Tibial nerve (tissue), 4 donors: ENCODE results near the gene TRAP1. TPM values are rescaled to one million over a fixed set of nuclear protein-coding genes. Genes with fewer than 3 reads are reported as not detected.

Experiments
- DNase-seq, 2 donors: peaks; one replicate each; pipeline ENCODE4 v3.0.0-alpha.2; 2019; ENCODE audit warnings: low spot score in 2 of 2
- H3K27ac ChIP-seq, 4 donors: fragments of 200-600 bp; sonication (generic) in 3 of 4; one replicate each; pipeline ENCODE4 v1.5.1; 2017 to 2019; ENCODE audit warnings: mild to moderate bottlenecking in 1 of 4
- H3K27me3 ChIP-seq, 2 donors: fragments of 200-600 bp; sonication (generic) in 1 of 2; one replicate each; pipeline versions ENCODE4 v1.5.1 to v1.6.0; 2017 to 2019
- H3K36me3 ChIP-seq, 3 donors: fragments of 200-600 bp; sonication (generic); one replicate each; pipeline ENCODE4 v1.5.1; 2018 to 2019
- H3K4me1 ChIP-seq, 4 donors: fragments of 200-600 bp; sonication (generic) in 3 of 4; one replicate each; pipeline ENCODE4 v1.5.1; 2017 to 2019
- H3K4me3 ChIP-seq, 4 donors: fragments of 200-600 bp; sonication (generic) in 3 of 4; one replicate each; pipeline ENCODE4 v1.5.1; 2017 to 2019; ENCODE audit warnings: mild to moderate bottlenecking in 1 of 4, moderate library complexity in 1 of 4
- H3K9me3 ChIP-seq, 4 donors: fragments of 200-600 bp; sonication (generic) in 3 of 4; one replicate each; pipeline ENCODE4 v1.5.1; 2017 to 2019
- EP300 ChIP-seq, 2 donors: sonication (generic); formaldehyde crosslinking; IDR thresholded peaks; one replicate each; pipeline ENCODE4 v1.6.1; 2017; ENCODE audit warnings: antibody characterized with exemption in 2 of 2, mild to moderate bottlenecking in 1 of 2
- POLR2A ChIP-seq, 2 donors: fragments of 450-650 bp; IDR thresholded peaks; one replicate each; pipeline ENCODE4 v1.6.1; 2017; ENCODE audit warnings: antibody characterized with exemption in 2 of 2, mild to moderate bottlenecking in 2 of 2, moderate library complexity in 2 of 2
- WGBS, 2 donors: methylation state at CpG; one replicate each; pipeline ENCODE4 v1.1.5; 2018; 5-methylcytosine and 5-hydroxymethylcytosine counted together
- total RNA-seq, 4 donors: library from RNA; depleted of rRNA; stranded (reverse); fragments of >200 nt; gene quantifications; one replicate each; pipeline ENCODE4 v1.1.0, GENCODE V29; 2016
- TF ChIP-seq, protein P1 (sequence below), 5 experiments: fragments of 200-600 bp in 3 of 5; fragments of 450-650 bp in 2 of 5; sonication (generic) in 3 of 5; IDR thresholded peaks; one replicate each; pipeline ENCODE4 v1.5.1; 2016 to 2019; ENCODE audit warnings: antibody characterized with exemption in 5 of 5, mild to moderate bottlenecking in 3 of 5, moderate library complexity in 2 of 5

The TRAP1 gene
- total RNA-seq, 4 donors from 2014 or later: 61.6 to 146 (median 74.2) TPM

DNA sequence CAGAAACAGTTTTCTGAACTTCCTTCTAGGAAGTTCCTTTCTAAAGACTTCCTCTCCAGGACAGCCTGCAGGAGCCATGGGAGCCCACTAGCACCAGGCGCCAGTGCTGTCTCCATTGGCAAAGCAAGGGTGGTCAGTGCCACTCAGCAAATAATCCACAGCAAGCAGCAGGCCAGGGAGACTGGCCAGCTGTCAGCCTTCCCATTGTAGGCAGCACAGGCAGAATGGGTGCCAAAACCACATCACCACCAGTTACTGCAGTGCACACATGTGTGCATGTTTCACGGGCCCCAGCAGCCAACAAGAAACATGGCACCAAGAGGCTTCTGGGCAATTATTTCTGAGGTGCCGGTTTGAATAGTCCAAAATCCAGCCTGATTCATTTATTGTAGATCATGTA, 36.1 kb downstream of the TRAP1 start:
- H3K27me3 ChIP-seq: no peaks in the 10 kb centered on the region
- no peaks in the 10 kb centered on the region for H3K4me1 ChIP-seq
- peaks cover 0 to 96% (median 8%) of the 10 kb centered on the region in 3 donors for H3K36me3 ChIP-seq
- WGBS, 2 donors: 86 to 88% methylated on average over 3 of the region's 3 CpGs
- DNase-seq: no peak
- TF ChIP-seq EP300 (IDR thresholded peaks at IDR 0.05) (no peak), POLR2A (IDR thresholded peaks at IDR 0.05) (no peak)
- TF ChIP-seq, protein P1, sequence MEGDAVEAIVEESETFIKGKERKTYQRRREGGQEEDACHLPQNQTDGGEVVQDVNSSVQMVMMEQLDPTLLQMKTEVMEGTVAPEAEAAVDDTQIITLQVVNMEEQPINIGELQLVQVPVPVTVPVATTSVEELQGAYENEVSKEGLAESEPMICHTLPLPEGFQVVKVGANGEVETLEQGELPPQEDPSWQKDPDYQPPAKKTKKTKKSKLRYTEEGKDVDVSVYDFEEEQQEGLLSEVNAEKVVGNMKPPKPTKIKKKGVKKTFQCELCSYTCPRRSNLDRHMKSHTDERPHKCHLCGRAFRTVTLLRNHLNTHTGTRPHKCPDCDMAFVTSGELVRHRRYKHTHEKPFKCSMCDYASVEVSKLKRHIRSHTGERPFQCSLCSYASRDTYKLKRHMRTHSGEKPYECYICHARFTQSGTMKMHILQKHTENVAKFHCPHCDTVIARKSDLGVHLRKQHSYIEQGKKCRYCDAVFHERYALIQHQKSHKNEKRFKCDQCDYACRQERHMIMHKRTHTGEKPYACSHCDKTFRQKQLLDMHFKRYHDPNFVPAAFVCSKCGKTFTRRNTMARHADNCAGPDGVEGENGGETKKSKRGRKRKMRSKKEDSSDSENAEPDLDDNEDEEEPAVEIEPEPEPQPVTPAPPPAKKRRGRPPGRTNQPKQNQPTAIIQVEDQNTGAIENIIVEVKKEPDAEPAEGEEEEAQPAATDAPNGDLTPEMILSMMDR (IDR thresholded peaks at IDR 0.05): no peak
- H3K4me3 ChIP-seq: no peak overlapping the region
- no peak overlapping the region for H3K27ac ChIP-seq
- H3K9me3 ChIP-seq: no peaks in the 10 kb centered on the region

DNA sequence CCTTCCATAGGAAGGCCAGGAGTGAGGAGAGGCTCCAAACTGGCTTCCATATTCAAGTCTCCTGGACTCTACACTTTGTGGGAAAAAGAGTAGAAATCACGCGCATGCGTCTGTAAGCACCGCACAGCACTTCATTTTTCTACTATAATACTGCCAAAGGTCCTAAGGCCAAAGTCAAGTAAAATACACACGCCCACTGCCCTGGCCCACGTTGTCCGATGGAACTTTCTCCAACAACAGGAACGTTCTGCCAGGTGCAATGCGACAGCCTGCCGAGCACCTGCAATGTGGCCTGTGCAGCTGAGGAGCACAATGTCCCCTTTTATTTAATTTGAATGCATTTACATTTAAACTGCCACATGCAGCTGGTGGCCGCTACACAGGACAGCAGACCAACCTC, 39.3 kb downstream of the TRAP1 start:
- TF ChIP-seq EP300 (IDR thresholded peaks at IDR 0.05) (no peak), POLR2A (IDR thresholded peaks at IDR 0.05) (no peak)
- TF ChIP-seq, protein P1 (IDR thresholded peaks at IDR 0.05): no peak
- DNase-seq: no peak

DNA sequence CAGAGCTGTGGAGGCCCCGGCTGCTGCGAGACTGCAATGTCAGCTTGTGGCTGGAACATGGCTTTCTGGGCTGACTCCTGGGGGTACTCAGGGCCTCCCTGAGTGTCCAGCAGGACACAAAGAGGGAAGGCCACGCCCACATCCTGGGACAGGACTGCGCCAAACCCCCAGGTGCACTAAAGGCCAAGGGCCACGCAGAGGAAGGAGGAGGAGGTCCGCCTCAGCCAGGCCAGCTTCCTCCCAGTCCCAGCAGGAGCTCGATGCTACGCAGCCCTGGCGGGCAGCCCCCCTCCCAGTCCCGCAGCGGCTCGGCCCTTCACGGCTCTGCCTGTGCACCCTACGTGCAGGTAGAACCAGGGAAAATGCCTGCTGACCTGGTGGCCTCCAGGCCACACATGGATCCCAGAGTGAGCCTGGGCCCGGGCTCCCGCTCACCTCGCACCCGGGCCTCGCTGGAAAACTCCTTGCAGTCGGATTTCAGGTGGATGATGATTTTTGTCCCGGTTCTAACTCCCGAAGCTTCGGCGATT, 41.7 kb downstream of the TRAP1 start:
- 83 to 92% methylated on average over 24 of the region's 24 CpGs for WGBS, 2 donors
- no peak overlapping the region for H3K4me3 ChIP-seq
- H3K36me3 ChIP-seq: peaks cover 0 to 99% (median 5%) of the 10 kb centered on the region in 3 donors
- no peaks in the 10 kb centered on the region for H3K27me3 ChIP-seq
- TF ChIP-seq POLR2A (IDR thresholded peaks at IDR 0.05) (no peak), EP300 (IDR thresholded peaks at IDR 0.05) (no peak)
- TF ChIP-seq, protein P1 (IDR thresholded peaks at IDR 0.05): no peak
- no peaks in the 10 kb centered on the region for H3K4me1 ChIP-seq
- H3K27ac ChIP-seq: no peak overlapping the region
- H3K9me3 ChIP-seq: no peaks in the 10 kb centered on the region
- no peak for DNase-seq

More for the DNA sequence above, 39.3 kb downstream of the TRAP1 start:
- Histone ChIP-seq H3K36me3 (peaks cover 0 to 97% (median 0%) of the 10 kb centered on the region in 3 donors), H3K27me3 (no peaks in the 10 kb centered on the region), H3K4me1 (no peaks in the 10 kb centered on the region), H3K27ac (no peak overlapping the region), H3K9me3 (no peaks in the 10 kb centered on the region), H3K4me3 (no peak overlapping the region)
- WGBS, 2 donors: 85 to 90% methylated on average over 11 of the region's 11 CpGs

DNA sequence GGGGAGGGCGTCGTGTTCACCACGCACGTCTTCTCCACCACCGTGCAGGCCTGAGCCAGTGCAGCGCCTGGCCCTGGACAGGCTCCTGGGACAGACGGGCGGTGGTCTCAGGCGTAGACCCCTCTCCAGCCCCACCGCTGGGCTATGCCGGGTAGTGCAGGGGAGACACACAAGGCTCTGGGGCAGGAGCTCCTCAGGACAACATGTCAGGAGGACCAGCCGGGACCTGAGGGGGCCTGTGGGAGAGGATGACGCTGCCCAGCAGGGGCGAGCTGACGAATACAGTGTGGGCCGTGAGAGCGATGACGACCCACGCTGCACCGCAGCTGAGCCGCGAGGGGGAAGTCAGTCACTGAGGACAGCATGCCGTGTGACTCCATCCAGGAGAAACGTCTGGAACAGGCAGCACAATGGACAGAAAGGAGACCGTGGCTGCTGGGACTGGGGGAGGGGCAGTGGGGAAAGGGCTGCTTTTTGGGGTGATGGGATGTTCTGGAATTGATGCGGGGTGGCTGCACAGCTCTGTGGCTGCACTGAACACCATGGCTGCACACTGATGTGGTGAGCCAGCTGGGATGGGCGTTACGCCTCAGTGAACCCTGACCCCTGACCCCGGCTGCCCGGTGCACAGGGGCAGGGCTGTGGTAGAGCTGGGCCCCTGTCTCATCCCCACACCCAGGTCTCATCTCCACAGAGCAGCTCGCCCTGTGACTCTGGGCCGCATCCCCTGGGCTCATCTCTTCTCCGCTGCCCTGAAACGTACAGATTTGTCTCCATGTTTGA, 42.6 kb downstream of the TRAP1 start:
- no peaks in the 10 kb centered on the region for H3K9me3 ChIP-seq
- peaks cover 0 to 96% (median 5%) of the 10 kb centered on the region in 3 donors for H3K36me3 ChIP-seq
- no peaks in the 10 kb centered on the region for H3K4me1 ChIP-seq
- TF ChIP-seq, protein P1 (IDR thresholded peaks at IDR 0.05): no peak
- TF ChIP-seq EP300 (IDR thresholded peaks at IDR 0.05): no peak
- no peak for TF ChIP-seq POLR2A (IDR thresholded peaks at IDR 0.05)
- WGBS, 2 donors: 90 to 93% methylated on average over 30 to 33 of the region's 34 CpGs
- no peak overlapping the region for H3K4me3 ChIP-seq
- H3K27ac ChIP-seq: no peak overlapping the region
- H3K27me3 ChIP-seq: no peaks in the 10 kb centered on the region
- DNase-seq: no peak

DNA sequence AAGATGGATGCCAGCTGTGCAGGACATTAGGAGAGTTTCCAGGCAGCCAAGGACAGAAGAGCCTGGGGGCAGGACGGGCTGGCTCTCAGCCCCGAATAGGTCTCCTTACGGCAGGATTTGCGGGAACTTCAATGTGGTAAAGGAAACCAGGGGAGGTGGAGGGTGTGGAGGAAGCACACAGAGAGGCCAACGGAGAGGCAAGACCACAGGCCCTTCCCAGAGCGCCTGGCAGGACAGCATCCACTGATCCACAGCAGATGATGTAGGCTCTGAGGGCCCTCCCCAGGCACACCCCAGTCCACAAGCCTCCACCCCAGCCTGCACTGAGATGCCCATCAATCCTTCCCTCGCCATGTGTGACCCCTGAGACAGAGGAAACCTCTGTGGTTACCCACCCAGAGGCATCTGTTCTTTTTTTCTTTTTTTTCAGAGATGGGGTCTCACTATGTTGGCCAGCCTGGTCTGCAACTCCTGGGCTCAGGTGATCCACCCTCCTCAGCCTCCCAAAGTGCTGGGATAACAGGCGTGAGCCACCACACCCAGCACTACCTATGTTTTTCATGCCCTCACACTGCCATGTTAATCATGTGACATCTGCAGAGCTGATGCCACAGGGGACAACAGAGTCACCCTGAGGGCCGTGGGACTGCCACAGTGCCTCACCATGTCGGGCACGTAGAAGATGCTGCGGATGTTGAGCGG, 43.5 kb downstream of the TRAP1 start:
- H3K27me3 ChIP-seq: no peaks in the 10 kb centered on the region
- no peak overlapping the region for H3K4me3 ChIP-seq
- H3K27ac ChIP-seq: no peak overlapping the region
- no peak for TF ChIP-seq EP300 (IDR thresholded peaks at IDR 0.05)
- no peak for TF ChIP-seq POLR2A (IDR thresholded peaks at IDR 0.05)
- TF ChIP-seq, protein P1 (IDR thresholded peaks at IDR 0.05): no peak
- WGBS, 2 donors: 92% methylated on average over 13 of the region's 13 CpGs
- peaks cover 0 to 96% (median 5%) of the 10 kb centered on the region in 3 donors for H3K36me3 ChIP-seq
- no peak for DNase-seq
- H3K4me1 ChIP-seq: no peaks in the 10 kb centered on the region
- no peaks in the 10 kb centered on the region for H3K9me3 ChIP-seq
